D721Med (cell line): Measurements from ENCODE around the gene KCNC3.

Experiments
- DNase-seq: peaks from one replicate; pipeline ENCODE4 v3.0.0; 2011; ENCODE audit warnings: low spot score; ENCODE audit not compliant: insufficient read length
- FAIRE-seq: peaks from 2 replicates; lab custom pipeline; 2011; peaks lifted over from hg19 to GRCh38; lab: Jason Lieb, UNC
- CTCF ChIP-seq: IDR thresholded peaks from 2 replicates; pipeline ENCODE4 v1.5.1; 2012; ENCODE audit warnings: mild to moderate bottlenecking, control low read depth; ENCODE audit not compliant: insufficient read depth; ENCODE audit errors: missing control alignments

The KCNC3 gene

DNA sequence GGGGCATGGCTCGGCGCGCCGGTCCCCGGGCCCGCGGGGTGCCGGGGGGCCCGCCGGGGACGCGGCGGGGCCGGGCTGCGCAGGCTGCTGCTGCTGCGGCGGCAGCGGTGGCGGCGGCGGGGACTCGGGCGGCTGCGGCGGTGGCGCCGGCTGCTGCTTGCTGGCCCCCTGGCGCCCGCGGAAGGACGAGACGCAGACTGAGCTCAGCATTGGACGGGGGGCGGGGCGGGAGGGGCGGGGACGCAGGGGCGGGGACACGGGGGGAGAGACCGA is 368 bp downstream of the KCNC3 start:
- no peak for DNase-seq
- peak; percentile 12 for TF ChIP-seq CTCF
- FAIRE-seq, result no peak

GRCh38 chr19:50328224-50328872 is 829 bp downstream of the KCNC3 start:
- FAIRE-seq, result no peak
- peak; percentile 22 for TF ChIP-seq CTCF
- no peak for DNase-seq

DNA sequence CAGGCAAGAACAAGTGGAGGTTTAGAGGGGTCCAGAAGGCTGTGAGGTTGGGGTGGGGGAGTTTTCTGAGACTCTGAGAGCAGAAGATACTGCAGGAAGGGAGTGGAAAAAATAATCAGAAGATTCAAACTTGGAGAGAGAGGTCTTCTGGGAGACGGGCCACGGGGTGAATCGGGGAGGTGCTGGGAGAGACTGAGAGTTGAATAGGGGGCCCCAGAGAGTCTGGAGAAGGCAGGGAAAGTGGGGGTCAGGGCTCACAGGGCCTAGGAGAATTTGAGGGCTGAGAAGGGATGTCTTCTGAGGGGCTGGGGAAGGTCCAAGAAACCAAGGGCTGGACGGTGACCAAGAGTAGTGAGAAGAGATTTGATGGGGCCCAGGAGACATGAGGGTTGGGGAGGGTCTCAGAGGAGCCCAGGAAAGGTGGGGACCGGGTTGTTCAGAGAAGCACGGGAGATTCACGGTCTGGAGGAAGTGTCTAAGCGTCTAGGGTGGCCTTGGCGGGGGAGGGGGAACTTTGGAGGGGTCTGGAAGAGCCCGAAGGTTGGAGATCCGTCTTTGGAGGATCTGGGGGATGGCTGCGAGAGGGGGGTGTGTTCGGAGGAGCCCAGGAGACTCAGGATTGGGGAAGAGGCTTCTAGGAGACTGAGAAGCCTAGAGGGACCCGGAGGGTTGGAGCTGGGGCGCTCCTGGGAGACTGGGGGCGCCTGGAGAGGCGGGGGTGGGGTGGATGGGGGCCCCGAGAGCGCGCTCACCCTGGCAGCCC is 1.5 kb downstream of the KCNC3 start:
- no peak for TF ChIP-seq CTCF
- FAIRE-seq (no peak), DNase-seq (no peak)

- DNase-seq (no peak), FAIRE-seq (no peak)
Measured at GRCh38 chr19:50327013-50327412, 2.2 kb downstream of the KCNC3 start.

GRCh38 chr19:50326101-50326664 is 3.0 kb downstream of the KCNC3 start:
- TF ChIP-seq CTCF, result no peak
- no peak for FAIRE-seq
- DNase-seq, result no peak

More at GRCh38 chr19:50327013-50327412, 2.2 kb downstream of the KCNC3 start:
- TF ChIP-seq CTCF, result no peak

- no peak for FAIRE-seq
- TF ChIP-seq CTCF, result no peak
- DNase-seq, result peak; percentile 100
Measured at GRCh38 chr19:50325310-50326100, 3.7 kb downstream of the KCNC3 start.
